Liver (tissue), 9 donors: Measurements from ENCODE around the gene ETF1. TPM values are rescaled to one million over a fixed set of nuclear protein-coding genes. Genes with fewer than 3 reads are reported as not detected.

Source experiments
- DNase-seq: peaks from one replicate; pipeline ENCODE4 v3.0.0-alpha.2; 2017; ENCODE audit warnings: low spot score
- H3K27ac ChIP-seq, 2 donors: one replicate each; pipeline ENCODE4 v1.7.0; 2013; ENCODE audit warnings: inconsistent platforms in 2 of 2, low read length in 2 of 2, control low read depth in 1 of 2, low read depth in 1 of 2, mild to moderate bottlenecking in 1 of 2
- H3K27me3 ChIP-seq, 4 donors: one replicate each; pipeline versions ENCODE4 v1.6.1 to v1.7.0; 2013; ENCODE audit warnings: low read length in 3 of 4, inconsistent platforms in 1 of 4, mild to moderate bottlenecking in 1 of 4, moderate library complexity in 1 of 4; ENCODE audit not compliant: control insufficient read depth in 4 of 4, insufficient read depth in 4 of 4
- H3K36me3 ChIP-seq, 4 donors: one replicate each; pipeline versions ENCODE4 v1.6.1 to v1.7.0; 2013; ENCODE audit warnings: low read length in 3 of 4, mild to moderate bottlenecking in 3 of 4, low read depth in 1 of 4, moderate library complexity in 1 of 4; ENCODE audit not compliant: control insufficient read depth in 4 of 4, insufficient read depth in 3 of 4
- H3K4me1 ChIP-seq, 4 donors: one replicate each; pipeline versions ENCODE4 v1.6.1 to v1.7.0; 2013; ENCODE audit warnings: low read length in 3 of 4, mild to moderate bottlenecking in 3 of 4, moderate library complexity in 1 of 4; ENCODE audit not compliant: control insufficient read depth in 4 of 4, insufficient read depth in 4 of 4
- H3K4me3 ChIP-seq, 3 donors: one replicate each; pipeline versions ENCODE4 v1.6.1 to v1.7.0; 2013; ENCODE audit warnings: low read length in 3 of 3, control low read depth in 1 of 3, low read depth in 1 of 3, mild to moderate bottlenecking in 1 of 3
- H3K9ac ChIP-seq, 2 donors: one replicate each; pipeline ENCODE4 v1.7.0; 2013; ENCODE audit warnings: low read length in 2 of 2, mild to moderate bottlenecking in 2 of 2, moderate library complexity in 2 of 2, control low read depth in 1 of 2, low read depth in 1 of 2
- H3K9me3 ChIP-seq, 4 donors: one replicate each; pipeline versions ENCODE4 v1.6.1 to v1.7.0; 2013; ENCODE audit warnings: low read length in 3 of 4; ENCODE audit not compliant: control insufficient read depth in 4 of 4
- EGR1 ChIP-seq, 2 donors: IDR thresholded peaks; 2 replicates each; pipeline ENCODE4 v1.6.1; 2016 to 2018; ENCODE audit warnings: antibody characterized with exemption in 2 of 2, low read depth in 2 of 2
- FOXA1 ChIP-seq: IDR thresholded peaks from 2 replicates; pipeline ENCODE4 v1.6.1; 2016; ENCODE audit warnings: antibody characterized with exemption
- FOXA2 ChIP-seq: IDR thresholded peaks from 2 replicates; pipeline ENCODE4 v1.6.1; 2016; ENCODE audit warnings: antibody characterized with exemption
- GABPA ChIP-seq, 2 donors: IDR thresholded peaks in 1 of 2; conservative IDR thresholded peaks in 1 of 2; 2 replicates each; pipeline ENCODE4 v1.6.1; 2016; ENCODE audit warnings: antibody characterized with exemption in 2 of 2, mild to moderate bottlenecking in 1 of 2, moderate library complexity in 1 of 2
- HNF4A ChIP-seq, 2 donors: conservative IDR thresholded peaks; 2 replicates each; pipeline ENCODE4 v1.6.1; 2016; ENCODE audit warnings: antibody characterized with exemption in 2 of 2, mild to moderate bottlenecking in 2 of 2
- HNF4G ChIP-seq: IDR thresholded peaks from 2 replicates; pipeline ENCODE4 v1.6.1; 2016; ENCODE audit warnings: antibody characterized with exemption
- NR2F2 ChIP-seq: IDR thresholded peaks from 2 replicates; pipeline ENCODE4 v1.6.1; 2016; ENCODE audit warnings: antibody characterized with exemption
- RAD21 ChIP-seq, 2 donors: IDR thresholded peaks; 2 replicates each; pipeline ENCODE4 v1.6.1; 2016; ENCODE audit warnings: antibody characterized with exemption in 2 of 2, mild to moderate bottlenecking in 2 of 2
- RXRA ChIP-seq, 2 donors: IDR thresholded peaks; 2 replicates each; pipeline ENCODE4 v1.6.1; 2017 to 2018; ENCODE audit warnings: antibody characterized with exemption in 2 of 2, mild to moderate bottlenecking in 1 of 2
- TAF1 ChIP-seq: conservative IDR thresholded peaks from 2 replicates; pipeline ENCODE4 v1.6.1; 2016; ENCODE audit warnings: antibody characterized with exemption, mild to moderate bottlenecking
- YY1 ChIP-seq: IDR thresholded peaks from 2 replicates; pipeline ENCODE4 v1.6.1; 2016; ENCODE audit warnings: antibody characterized with exemption, mild to moderate bottlenecking
- WGBS: extraction: QIAGEN DNeasy Blood & Tissue Kit; methylation state at CpG from one replicate; pipeline ENCODE4 v1.1.7; 2013; 5-methylcytosine and 5-hydroxymethylcytosine counted together
- polyA plus RNA-seq, 2 donors: library from polyadenylated mRNA; stranded (reverse) in 1 of 2; unstranded in 1 of 2; fragments of 200-250 nt in 1 of 2; fragments of >200 nt in 1 of 2; fragmentation: Nextera tagmentation in 1 of 2; extraction: Ambion mirVana in 1 of 2; gene quantifications; one replicate each; pipeline versions ENCODE4 v1.2.1 to v1.2.3, GENCODE V29; 2013 to 2015
- total RNA-seq, 2 donors: library from RNA; depleted of rRNA; stranded (reverse); fragments of >200 nt; gene quantifications; one replicate each; pipeline ENCODE4 v1.2.3, GENCODE V29; 2014
- TF ChIP-seq, protein P1 (sequence below): IDR thresholded peaks from 2 replicates; pipeline ENCODE4 v1.6.1; 2016; ENCODE audit warnings: antibody characterized with exemption
- TF ChIP-seq, protein P2 (sequence below): fragments of 150-350 bp; IDR thresholded peaks from 2 replicates; pipeline ENCODE4 v1.5.1; 2017; ENCODE audit warnings: improper control_type of control experiment, low read depth, low read length; ENCODE audit not compliant: missing input control
- TF ChIP-seq, protein P3 (sequence below): IDR thresholded peaks from 2 replicates; pipeline ENCODE4 v1.6.1; 2016; ENCODE audit warnings: antibody characterized with exemption
- TF ChIP-seq, protein P4 (sequence below): IDR thresholded peaks from 2 replicates; pipeline ENCODE4 v1.6.1; 2016; ENCODE audit warnings: antibody characterized with exemption, mild to moderate bottlenecking
- TF ChIP-seq, protein P5 (sequence below): IDR thresholded peaks from 2 replicates; pipeline ENCODE4 v1.6.1; 2016; ENCODE audit warnings: antibody characterized with exemption
- donor health status: healthy.
- donor health status: healthy.
- donor health status: healthy.
- donor health status: healthy.
- donor health status: healthy.

ETF1 gene
- total and polyA plus RNA-seq, 4 donors, result 21.7 to 39.7 (median 31.1) TPM

DNA sequence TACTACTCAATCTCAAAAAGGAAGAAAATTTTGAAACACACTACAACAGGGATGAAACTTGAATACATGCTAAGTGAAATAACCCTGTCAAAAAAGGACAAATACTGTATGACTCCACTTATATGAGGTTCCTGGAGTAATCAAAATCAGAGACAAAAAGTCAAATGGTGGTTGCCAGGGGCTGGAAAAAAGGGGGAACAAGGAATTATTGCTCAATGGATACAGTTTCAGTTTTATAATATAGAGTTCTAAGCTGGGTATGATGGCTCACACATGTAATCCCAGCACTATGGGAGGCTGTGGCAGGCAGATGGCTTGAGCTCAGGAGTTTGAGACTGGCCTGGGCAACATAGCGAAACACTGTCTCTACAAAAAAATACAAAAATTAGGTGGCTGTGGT lies 29.0 kb downstream of the ETF1 start:
- no peak for TF ChIP-seq EGR1 (IDR thresholded peaks at IDR 0.05; ENCODE audit: low read depth in 2 of 2)
- TF ChIP-seq YY1, result no peak
- TF ChIP-seq, protein P1, sequence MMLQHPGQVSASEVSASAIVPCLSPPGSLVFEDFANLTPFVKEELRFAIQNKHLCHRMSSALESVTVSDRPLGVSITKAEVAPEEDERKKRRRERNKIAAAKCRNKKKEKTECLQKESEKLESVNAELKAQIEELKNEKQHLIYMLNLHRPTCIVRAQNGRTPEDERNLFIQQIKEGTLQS, result no peak
- TF ChIP-seq, protein P2, sequence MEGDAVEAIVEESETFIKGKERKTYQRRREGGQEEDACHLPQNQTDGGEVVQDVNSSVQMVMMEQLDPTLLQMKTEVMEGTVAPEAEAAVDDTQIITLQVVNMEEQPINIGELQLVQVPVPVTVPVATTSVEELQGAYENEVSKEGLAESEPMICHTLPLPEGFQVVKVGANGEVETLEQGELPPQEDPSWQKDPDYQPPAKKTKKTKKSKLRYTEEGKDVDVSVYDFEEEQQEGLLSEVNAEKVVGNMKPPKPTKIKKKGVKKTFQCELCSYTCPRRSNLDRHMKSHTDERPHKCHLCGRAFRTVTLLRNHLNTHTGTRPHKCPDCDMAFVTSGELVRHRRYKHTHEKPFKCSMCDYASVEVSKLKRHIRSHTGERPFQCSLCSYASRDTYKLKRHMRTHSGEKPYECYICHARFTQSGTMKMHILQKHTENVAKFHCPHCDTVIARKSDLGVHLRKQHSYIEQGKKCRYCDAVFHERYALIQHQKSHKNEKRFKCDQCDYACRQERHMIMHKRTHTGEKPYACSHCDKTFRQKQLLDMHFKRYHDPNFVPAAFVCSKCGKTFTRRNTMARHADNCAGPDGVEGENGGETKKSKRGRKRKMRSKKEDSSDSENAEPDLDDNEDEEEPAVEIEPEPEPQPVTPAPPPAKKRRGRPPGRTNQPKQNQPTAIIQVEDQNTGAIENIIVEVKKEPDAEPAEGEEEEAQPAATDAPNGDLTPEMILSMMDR, result no peak
- TF ChIP-seq RXRA (IDR thresholded peaks at IDR 0.05), result no peak
- TF ChIP-seq, protein P3, sequence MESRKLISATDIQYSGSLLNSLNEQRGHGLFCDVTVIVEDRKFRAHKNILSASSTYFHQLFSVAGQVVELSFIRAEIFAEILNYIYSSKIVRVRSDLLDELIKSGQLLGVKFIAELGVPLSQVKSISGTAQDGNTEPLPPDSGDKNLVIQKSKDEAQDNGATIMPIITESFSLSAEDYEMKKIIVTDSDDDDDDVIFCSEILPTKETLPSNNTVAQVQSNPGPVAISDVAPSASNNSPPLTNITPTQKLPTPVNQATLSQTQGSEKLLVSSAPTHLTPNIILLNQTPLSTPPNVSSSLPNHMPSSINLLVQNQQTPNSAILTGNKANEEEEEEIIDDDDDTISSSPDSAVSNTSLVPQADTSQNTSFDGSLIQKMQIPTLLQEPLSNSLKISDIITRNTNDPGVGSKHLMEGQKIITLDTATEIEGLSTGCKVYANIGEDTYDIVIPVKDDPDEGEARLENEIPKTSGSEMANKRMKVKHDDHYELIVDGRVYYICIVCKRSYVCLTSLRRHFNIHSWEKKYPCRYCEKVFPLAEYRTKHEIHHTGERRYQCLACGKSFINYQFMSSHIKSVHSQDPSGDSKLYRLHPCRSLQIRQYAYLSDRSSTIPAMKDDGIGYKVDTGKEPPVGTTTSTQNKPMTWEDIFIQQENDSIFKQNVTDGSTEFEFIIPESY, result no peak
- no peak for TF ChIP-seq NR2F2
- TF ChIP-seq FOXA1, result no peak
- no peak for TF ChIP-seq RAD21 (IDR thresholded peaks at IDR 0.05)
- TF ChIP-seq, protein P4, sequence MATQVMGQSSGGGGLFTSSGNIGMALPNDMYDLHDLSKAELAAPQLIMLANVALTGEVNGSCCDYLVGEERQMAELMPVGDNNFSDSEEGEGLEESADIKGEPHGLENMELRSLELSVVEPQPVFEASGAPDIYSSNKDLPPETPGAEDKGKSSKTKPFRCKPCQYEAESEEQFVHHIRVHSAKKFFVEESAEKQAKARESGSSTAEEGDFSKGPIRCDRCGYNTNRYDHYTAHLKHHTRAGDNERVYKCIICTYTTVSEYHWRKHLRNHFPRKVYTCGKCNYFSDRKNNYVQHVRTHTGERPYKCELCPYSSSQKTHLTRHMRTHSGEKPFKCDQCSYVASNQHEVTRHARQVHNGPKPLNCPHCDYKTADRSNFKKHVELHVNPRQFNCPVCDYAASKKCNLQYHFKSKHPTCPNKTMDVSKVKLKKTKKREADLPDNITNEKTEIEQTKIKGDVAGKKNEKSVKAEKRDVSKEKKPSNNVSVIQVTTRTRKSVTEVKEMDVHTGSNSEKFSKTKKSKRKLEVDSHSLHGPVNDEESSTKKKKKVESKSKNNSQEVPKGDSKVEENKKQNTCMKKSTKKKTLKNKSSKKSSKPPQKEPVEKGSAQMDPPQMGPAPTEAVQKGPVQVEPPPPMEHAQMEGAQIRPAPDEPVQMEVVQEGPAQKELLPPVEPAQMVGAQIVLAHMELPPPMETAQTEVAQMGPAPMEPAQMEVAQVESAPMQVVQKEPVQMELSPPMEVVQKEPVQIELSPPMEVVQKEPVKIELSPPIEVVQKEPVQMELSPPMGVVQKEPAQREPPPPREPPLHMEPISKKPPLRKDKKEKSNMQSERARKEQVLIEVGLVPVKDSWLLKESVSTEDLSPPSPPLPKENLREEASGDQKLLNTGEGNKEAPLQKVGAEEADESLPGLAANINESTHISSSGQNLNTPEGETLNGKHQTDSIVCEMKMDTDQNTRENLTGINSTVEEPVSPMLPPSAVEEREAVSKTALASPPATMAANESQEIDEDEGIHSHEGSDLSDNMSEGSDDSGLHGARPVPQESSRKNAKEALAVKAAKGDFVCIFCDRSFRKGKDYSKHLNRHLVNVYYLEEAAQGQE, result no peak
- no peak overlapping the region for H3K4me3 ChIP-seq
- H3K27me3 ChIP-seq, result no peaks in the 10 kb centered on the region
- DNase-seq, result no peak
- H3K9ac ChIP-seq, result no peak overlapping the region
- peaks cover 0 to 6% (median 2%) of the 10 kb centered on the region in 4 donors for H3K4me1 ChIP-seq
- peaks cover 10 to 60% (median 47%) of the 10 kb centered on the region in 4 donors for H3K36me3 ChIP-seq
- no peaks in the 10 kb centered on the region for H3K9me3 ChIP-seq
- no peak overlapping the region for H3K27ac ChIP-seq
- 98% methylated on average over 1 of the region's 1 CpG for WGBS

DNA sequence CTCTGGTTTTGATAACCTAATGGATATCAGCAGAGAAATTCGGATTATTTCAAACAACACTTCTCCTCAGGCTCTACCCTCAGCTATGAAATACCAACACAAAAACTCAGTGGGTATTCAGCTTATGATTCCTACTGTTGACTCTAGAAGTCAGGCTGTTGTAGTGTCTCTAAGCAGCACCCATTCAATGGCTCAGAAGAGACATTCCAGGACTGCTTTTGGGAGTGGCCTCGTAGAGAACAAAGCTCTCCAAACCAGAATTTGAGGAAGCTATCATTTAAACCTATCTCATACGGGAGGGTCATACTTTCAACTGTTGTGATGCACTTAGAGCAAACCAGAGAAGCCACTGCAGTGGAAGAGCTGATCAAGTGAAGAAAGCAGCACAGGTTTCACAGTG lies 34.1 kb downstream of the ETF1 start:
- Histone ChIP-seq H3K9me3 (no peaks in the 10 kb centered on the region), H3K36me3 (peaks cover 11 to 41% (median 29%) of the 10 kb centered on the region in 4 donors), H3K27ac (no peak overlapping the region), H3K4me3 (no peak overlapping the region), H3K27me3 (no peaks in the 10 kb centered on the region), H3K4me1 (peaks cover 11 to 39% (median 34%) of the 10 kb centered on the region in 4 donors), H3K9ac (no peak overlapping the region)
- no peak for TF ChIP-seq FOXA2
- TF ChIP-seq, protein P5, sequence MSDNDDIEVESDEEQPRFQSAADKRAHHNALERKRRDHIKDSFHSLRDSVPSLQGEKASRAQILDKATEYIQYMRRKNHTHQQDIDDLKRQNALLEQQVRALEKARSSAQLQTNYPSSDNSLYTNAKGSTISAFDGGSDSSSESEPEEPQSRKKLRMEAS, result no peak
- TF ChIP-seq FOXA1, result no peak
- no peak for TF ChIP-seq RXRA (IDR thresholded peaks at IDR 0.05)
- TF ChIP-seq, protein P1, result no peak
- no peak for TF ChIP-seq NR2F2
- no peak for TF ChIP-seq TAF1
- no peak for TF ChIP-seq HNF4G
- TF ChIP-seq, protein P2, result no peak
- TF ChIP-seq GABPA (IDR thresholded peaks at IDR 0.05 in 1 of 2, conservative IDR thresholded peaks at IDR 0.05 in 1 of 2), result no peak
- no peak for TF ChIP-seq HNF4A (conservative IDR thresholded peaks at IDR 0.05)
- no peak for TF ChIP-seq EGR1 (IDR thresholded peaks at IDR 0.05; ENCODE audit: low read depth in 2 of 2)
- no peak for TF ChIP-seq YY1
- 85% methylated on average over 3 of the region's 3 CpGs for WGBS
- no peak for DNase-seq
